Measurements from ENCODE around the gene VPS8. TPM values are rescaled to one million over a fixed set of nuclear protein-coding genes. Genes with fewer than 3 reads are reported as not detected.

The VPS8 gene
- total and polyA plus RNA-seq, 2 of the 13 experiments (the other 11 are each of a cell fraction or from before 2014, with no cell fraction given): 14.2 to 35.1 TPM

DNA sequence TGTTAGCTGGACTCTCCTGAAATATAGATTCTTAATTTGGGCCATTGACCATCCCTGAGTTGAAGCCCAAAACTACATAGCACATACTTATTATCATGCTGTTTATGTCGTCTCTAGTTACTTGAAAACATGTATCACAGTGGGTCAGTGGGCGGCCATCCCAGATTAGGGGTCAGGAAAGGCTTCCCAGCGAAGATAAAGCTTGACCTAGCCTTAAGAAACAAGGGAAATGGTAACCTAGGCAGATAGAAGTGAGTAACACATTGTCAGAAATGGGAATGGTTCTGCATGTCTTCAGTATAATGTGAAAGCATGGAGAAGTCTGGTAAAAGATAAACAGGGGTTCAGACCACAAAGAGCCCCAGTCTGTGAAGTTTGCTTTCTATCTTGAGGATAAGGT lies 216.2 kb downstream of the VPS8 start (continued):
- TF ChIP-seq, protein P1, sequence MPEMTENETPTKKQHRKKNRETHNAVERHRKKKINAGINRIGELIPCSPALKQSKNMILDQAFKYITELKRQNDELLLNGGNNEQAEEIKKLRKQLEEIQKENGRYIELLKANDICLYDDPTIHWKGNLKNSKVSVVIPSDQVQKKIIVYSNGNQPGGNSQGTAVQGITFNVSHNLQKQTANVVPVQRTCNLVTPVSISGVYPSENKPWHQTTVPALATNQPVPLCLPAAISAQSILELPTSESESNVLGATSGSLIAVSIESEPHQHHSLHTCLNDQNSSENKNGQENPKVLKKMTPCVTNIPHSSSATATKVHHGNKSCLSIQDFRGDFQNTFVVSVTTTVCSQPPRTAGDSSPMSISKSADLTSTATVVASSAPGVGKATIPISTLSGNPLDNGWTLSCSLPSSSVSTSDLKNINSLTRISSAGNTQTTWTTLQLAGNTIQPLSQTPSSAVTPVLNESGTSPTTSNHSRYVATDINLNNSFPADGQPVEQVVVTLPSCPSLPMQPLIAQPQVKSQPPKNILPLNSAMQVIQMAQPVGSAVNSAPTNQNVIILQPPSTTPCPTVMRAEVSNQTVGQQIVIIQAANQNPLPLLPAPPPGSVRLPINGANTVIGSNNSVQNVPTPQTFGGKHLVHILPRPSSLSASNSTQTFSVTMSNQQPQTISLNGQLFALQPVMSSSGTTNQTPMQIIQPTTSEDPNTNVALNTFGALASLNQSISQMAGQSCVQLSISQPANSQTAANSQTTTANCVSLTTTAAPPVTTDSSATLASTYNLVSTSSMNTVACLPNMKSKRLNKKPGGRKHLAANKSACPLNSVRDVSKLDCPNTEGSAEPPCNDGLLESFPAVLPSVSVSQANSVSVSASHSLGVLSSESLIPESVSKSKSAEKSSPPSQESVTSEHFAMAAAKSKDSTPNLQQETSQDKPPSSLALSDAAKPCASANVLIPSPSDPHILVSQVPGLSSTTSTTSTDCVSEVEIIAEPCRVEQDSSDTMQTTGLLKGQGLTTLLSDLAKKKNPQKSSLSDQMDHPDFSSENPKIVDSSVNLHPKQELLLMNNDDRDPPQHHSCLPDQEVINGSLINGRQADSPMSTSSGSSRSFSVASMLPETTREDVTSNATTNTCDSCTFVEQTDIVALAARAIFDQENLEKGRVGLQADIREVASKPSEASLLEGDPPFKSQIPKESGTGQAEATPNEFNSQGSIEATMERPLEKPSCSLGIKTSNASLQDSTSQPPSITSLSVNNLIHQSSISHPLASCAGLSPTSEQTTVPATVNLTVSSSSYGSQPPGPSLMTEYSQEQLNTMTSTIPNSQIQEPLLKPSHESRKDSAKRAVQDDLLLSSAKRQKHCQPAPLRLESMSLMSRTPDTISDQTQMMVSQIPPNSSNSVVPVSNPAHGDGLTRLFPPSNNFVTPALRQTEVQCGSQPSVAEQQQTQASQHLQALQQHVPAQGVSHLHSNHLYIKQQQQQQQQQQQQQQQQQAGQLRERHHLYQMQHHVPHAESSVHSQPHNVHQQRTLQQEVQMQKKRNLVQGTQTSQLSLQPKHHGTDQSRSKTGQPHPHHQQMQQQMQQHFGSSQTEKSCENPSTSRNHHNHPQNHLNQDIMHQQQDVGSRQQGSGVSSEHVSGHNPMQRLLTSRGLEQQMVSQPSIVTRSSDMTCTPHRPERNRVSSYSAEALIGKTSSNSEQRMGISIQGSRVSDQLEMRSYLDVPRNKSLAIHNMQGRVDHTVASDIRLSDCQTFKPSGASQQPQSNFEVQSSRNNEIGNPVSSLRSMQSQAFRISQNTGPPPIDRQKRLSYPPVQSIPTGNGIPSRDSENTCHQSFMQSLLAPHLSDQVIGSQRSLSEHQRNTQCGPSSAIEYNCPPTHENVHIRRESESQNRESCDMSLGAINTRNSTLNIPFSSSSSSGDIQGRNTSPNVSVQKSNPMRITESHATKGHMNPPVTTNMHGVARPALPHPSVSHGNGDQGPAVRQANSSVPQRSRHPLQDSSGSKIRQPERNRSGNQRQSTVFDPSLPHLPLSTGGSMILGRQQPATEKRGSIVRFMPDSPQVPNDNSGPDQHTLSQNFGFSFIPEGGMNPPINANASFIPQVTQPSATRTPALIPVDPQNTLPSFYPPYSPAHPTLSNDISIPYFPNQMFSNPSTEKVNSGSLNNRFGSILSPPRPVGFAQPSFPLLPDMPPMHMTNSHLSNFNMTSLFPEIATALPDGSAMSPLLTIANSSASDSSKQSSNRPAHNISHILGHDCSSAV (CRISPR knock-in tag; IDR thresholded peaks at IDR 0.05; ENCODE audit: borderline replicate concordance): no peak
- TF ChIP-seq ZNF556 (CRISPR knock-in tag; IDR thresholded peaks at IDR 0.05; ENCODE audit: borderline replicate concordance): no peak
- no peak for TF ChIP-seq ZNF263 (CRISPR knock-in tag; IDR thresholded peaks at IDR 0.05)
- no peak for TF ChIP-seq CHD4 (IDR thresholded peaks at IDR 0.05; ENCODE audit: borderline replicate concordance, low read length)
- no peak for TF ChIP-seq MXI1 (IDR thresholded peaks at IDR 0.05; ENCODE audit: borderline replicate concordance, low read depth, low read length)
- TF ChIP-seq GATAD2A (CRISPR knock-in tag; IDR thresholded peaks at IDR 0.05): no peak
- no peak for TF ChIP-seq ZNF20 (CRISPR knock-in tag; IDR thresholded peaks at IDR 0.05)
- TF ChIP-seq KAT8 (CRISPR knock-in tag; IDR thresholded peaks at IDR 0.05): no peak
- TF ChIP-seq ZNF580 (CRISPR knock-in tag; IDR thresholded peaks at IDR 0.05; ENCODE audit: borderline replicate concordance, low read depth): no peak
- no peak for TF ChIP-seq ZNF788 (CRISPR knock-in tag; IDR thresholded peaks at IDR 0.05; ENCODE audit: borderline replicate concordance)
- no peak for TF ChIP-seq TBL1XR1 (IDR thresholded peaks at IDR 0.05; ENCODE audit: borderline replicate concordance, low read length, partially characterized antibody)
- no peak for TF ChIP-seq RARA (CRISPR knock-in tag; IDR thresholded peaks at IDR 0.05)
- no peak for TF ChIP-seq ETV5 (CRISPR knock-in tag; IDR thresholded peaks at IDR 0.05; ENCODE audit: borderline replicate concordance)

Measured in HepG2 (cell line).